IPS DF 6.9 (cell line): ENCODE data around the gene FAM76B.

ENCODE experiments used
- DNase-seq: peaks from one replicate; pipeline ENCODE4 v3.0.0-alpha.2; 2013; ENCODE audit warnings: low read depth, low spot score
- H3K27ac ChIP-seq: one replicate; pipeline ENCODE4 v1.5.1; 2013; ENCODE audit warnings: low read length, control low read depth
- H3K27me3 ChIP-seq: 2 replicates; pipeline ENCODE4 v1.6.1; 2013; ENCODE audit warnings: mild to moderate bottlenecking, low read length; ENCODE audit not compliant: control insufficient read depth, insufficient read depth
- H3K36me3 ChIP-seq: 2 replicates; pipeline ENCODE4 v1.6.1; 2013; ENCODE audit warnings: low read length; ENCODE audit not compliant: control insufficient read depth, insufficient read depth
- H3K4me1 ChIP-seq: 2 replicates; pipeline ENCODE4 v1.6.1; 2013; ENCODE audit warnings: low read length; ENCODE audit not compliant: control insufficient read depth, insufficient read depth
- H3K4me3 ChIP-seq: 2 replicates; pipeline ENCODE4 v1.5.1; 2013; ENCODE audit warnings: mild to moderate bottlenecking, low read length
- H3K9me3 ChIP-seq: 2 replicates; pipeline ENCODE4 v1.6.1; 2013; ENCODE audit warnings: low read length, inconsistent platforms; ENCODE audit not compliant: control insufficient read depth, insufficient read depth
- WGBS: extraction: QIAGEN DNeasy Blood & Tissue Kit; methylation state at CpG from one replicate; pipeline ENCODE4 v1.1.7; 2013; ENCODE audit warnings: mixed read lengths, missing lambda C conversion rate; ENCODE audit not compliant: insufficient read length, insufficient coverage; 5-methylcytosine and 5-hydroxymethylcytosine counted together

The FAM76B gene

DNA sequence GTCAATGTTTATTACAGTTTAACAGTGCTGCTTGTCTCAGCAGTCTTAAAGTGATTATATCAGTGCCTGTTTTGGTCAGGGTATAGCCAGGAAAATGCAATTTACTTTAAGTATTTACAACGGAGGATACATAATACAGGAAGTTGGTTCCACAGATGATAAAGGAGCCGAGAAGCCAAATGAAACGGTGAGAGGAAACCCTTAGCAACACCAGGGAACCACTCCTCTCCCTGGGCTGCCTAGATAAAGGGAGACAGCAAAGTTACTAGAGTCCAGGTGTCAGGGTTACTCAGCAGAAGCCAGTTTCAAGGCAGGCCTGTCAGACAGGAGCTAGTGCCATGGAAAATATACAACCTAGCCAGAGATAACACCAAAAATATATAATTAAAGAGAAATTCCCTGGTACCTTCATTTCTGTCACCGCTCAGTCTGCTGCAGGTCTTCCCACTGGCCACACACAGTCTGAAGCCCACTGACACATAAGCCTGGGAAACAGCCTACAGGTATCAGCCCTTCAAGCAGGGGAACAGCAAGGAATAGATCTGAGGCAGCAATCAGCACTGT lies 55.5 kb downstream of the FAM76B start:
- no peak for DNase-seq
- no peak overlapping the region for H3K27ac ChIP-seq

DNA sequence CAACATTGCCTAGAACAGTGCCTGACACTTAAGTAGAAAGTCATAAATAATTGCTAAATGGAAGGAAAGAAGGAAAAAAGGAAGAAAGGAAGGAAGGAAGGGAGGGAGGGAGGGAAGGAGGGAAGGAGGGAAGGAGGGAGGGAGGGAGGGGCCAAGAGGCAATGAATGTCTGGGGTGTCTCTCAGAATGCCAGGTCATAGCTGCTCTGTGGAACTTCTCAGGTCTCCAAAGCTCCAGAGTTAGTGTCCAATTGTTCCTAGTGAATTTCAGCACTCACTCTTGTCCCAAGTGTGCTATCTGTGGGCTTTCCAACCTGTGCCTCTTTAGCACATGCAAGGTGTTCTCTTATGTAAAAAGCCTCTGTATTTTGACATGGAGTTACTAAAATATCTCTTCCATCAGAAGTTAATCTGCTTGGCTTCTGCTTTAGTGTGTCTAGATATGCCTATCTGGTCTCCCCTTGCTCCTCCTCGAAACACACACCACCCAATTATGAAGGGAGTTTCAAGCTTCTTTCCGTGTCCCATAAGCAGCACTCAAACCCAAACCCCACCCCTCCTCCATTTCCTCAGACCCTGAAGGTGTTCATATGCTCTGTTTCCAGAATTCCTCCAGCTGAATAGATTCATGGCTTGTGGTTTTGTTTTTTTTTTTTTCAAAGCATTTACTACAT lies 56.5 kb downstream of the FAM76B start:
- Histone ChIP-seq H3K27ac (no peak overlapping the region), H3K4me3 (no peak overlapping the region), H3K4me1 (no peaks in the 10 kb centered on the region), H3K9me3 (no peaks in the 10 kb centered on the region), H3K36me3 (no peaks in the 10 kb centered on the region), H3K27me3 (no peaks in the 10 kb centered on the region)
- no peak for DNase-seq
- WGBS: no CpG with 5 or more reads among the region's 2 CpGs

More for the DNA sequence above, 55.5 kb downstream of the FAM76B start:
- no peak overlapping the region for H3K4me3 ChIP-seq
- H3K9me3 ChIP-seq: no peaks in the 10 kb centered on the region
- H3K27me3 ChIP-seq: no peaks in the 10 kb centered on the region
- no peaks in the 10 kb centered on the region for H3K4me1 ChIP-seq
- no CpG with 5 or more reads among the region's 4 CpGs for WGBS
- no peaks in the 10 kb centered on the region for H3K36me3 ChIP-seq

DNA sequence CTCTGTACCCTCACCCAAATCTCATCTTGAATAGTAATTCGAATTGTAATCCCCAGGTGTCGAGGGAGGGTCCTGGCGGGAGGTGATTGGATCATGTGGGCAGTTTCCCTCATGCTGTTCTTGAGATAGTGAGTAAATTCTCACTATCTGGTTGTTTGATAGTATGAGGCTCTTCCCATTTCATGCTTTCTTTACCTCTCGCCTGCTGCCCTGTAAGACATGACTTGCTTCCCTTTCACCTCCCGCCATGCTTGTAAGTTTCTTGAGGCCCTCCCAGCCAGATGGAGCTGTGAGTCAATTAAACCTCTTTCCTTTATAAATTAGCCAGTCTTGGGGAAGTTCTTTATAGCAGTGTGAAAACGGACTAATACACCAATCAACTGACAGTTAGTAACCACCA lies 60.1 kb downstream of the FAM76B start:
- no CpG with 5 or more reads among the region's 6 CpGs for WGBS
- Histone ChIP-seq H3K36me3 (no peaks in the 10 kb centered on the region), H3K27me3 (no peaks in the 10 kb centered on the region), H3K9me3 (no peaks in the 10 kb centered on the region), H3K4me3 (no peak overlapping the region), H3K27ac (no peak overlapping the region), H3K4me1 (no peaks in the 10 kb centered on the region)
- DNase-seq: no peak

DNA sequence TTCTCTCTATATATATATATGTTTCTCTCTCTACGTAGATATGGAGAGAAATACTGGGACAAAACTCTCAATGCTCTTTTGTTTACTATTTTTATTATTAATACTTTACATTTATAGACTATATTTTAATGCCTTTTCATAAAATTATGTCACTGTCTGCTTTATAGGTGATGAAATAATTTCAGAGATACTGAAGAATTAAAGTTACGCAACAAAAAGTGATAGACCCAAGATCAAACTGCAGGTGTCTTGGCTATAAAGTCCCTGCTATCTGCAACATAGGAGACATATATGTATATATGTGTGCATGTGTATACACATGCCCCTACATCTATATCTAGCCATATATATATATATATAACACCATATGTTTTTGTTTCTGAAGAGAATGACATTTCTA lies 60.8 kb downstream of the FAM76B start:
- H3K4me3 ChIP-seq: no peak overlapping the region
- H3K27me3 ChIP-seq: no peaks in the 10 kb centered on the region
- no peak overlapping the region for H3K27ac ChIP-seq
- no CpG with 5 or more reads among the region's 2 CpGs for WGBS
- no peaks in the 10 kb centered on the region for H3K4me1 ChIP-seq
- DNase-seq: no peak
- no peaks in the 10 kb centered on the region for H3K9me3 ChIP-seq
- no peaks in the 10 kb centered on the region for H3K36me3 ChIP-seq

DNA sequence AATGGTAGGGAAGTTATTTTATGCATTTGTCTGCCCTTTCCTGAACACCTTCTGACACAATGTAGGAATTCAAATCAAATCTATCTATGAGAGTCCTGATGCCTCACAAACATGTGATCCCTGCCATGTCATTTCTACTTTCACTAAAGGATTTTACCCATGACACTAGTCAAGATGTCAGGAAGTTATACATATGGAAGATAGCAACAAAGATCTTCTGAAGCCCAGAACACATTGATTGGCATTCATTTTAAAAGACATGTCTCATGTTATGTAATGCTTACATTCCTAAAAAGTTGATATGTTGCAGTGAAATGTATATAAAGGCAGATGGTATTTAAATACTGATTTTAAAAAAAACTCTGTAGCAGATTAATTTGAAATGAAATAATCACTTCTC lies 61.5 kb downstream of the FAM76B start:
- no peaks in the 10 kb centered on the region for H3K36me3 ChIP-seq
- DNase-seq: no peak
- H3K27ac ChIP-seq: no peak overlapping the region
- no peaks in the 10 kb centered on the region for H3K4me1 ChIP-seq
- no peaks in the 10 kb centered on the region for H3K27me3 ChIP-seq
- no peak overlapping the region for H3K4me3 ChIP-seq
- H3K9me3 ChIP-seq: no peaks in the 10 kb centered on the region

DNA sequence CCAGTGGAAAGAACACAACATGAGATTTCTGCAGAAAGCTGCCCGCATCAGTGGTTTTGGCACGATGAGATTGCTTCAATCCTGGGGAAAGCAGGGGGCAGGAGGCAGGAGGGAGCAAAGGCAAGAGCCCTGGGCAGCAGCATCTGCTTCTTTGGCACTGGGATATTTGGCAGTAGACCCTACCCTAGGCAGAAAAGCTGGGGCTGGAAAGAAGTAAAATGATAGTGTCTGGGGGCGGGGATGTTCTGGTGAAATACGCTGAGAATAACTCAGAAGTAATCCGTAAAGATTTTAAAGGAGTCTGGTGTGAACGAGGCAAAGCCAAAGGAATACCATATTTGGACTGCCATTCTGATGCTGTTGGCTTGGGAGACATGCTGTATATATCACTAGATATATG lies 62.0 kb downstream of the FAM76B start:
- Histone ChIP-seq H3K36me3 (no peaks in the 10 kb centered on the region), H3K9me3 (no peaks in the 10 kb centered on the region), H3K4me1 (no peaks in the 10 kb centered on the region), H3K27ac (no peak overlapping the region), H3K27me3 (no peaks in the 10 kb centered on the region), H3K4me3 (no peak overlapping the region)
- WGBS: no CpG with 5 or more reads among the region's 6 CpGs
- no peak for DNase-seq

DNA sequence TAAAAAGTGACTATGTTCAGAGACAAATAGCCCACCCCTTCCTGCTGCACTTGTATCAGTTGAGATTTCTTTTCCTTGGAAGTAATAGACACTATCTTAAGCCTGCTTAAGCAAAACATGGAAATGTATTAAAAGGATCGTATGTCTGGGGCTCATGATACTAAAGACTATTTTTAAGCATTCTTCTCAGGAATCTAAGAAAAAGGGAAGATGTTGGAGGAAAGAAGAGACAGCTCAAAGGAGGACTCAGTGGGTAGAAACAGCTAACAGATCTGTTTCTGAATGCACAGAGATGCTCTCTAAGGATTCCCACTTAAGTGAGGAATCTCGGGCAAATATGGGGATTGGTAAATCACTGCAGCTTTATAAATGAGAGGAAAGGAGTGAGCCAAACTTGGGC lies 62.5 kb downstream of the FAM76B start:
- Histone ChIP-seq H3K27me3 (no peaks in the 10 kb centered on the region), H3K27ac (no peak overlapping the region), H3K36me3 (no peaks in the 10 kb centered on the region), H3K4me3 (no peak overlapping the region), H3K4me1 (no peaks in the 10 kb centered on the region), H3K9me3 (no peaks in the 10 kb centered on the region)
- WGBS: no CpG with 5 or more reads among the region's 2 CpGs
- no peak for DNase-seq

DNA sequence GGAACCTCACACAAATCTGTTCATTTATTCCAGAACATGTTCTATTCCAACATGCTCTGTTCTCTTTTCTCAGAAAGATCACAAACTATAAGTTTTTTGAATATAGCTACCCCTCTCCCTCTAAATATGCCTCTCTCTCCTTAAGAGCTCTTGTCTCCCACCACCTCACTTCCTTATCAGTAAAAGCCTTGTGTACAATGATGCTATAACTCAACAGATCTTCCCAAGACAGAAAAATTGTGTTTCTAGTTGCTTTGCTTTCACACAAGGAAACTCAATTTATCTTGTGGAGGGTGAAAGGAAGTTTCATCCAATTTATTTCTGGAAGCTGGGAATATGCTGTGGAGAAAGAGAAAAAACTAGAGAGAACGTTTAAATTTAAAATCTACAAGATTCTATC lies 64.4 kb downstream of the FAM76B start:
- no peaks in the 10 kb centered on the region for H3K9me3 ChIP-seq

DNA sequence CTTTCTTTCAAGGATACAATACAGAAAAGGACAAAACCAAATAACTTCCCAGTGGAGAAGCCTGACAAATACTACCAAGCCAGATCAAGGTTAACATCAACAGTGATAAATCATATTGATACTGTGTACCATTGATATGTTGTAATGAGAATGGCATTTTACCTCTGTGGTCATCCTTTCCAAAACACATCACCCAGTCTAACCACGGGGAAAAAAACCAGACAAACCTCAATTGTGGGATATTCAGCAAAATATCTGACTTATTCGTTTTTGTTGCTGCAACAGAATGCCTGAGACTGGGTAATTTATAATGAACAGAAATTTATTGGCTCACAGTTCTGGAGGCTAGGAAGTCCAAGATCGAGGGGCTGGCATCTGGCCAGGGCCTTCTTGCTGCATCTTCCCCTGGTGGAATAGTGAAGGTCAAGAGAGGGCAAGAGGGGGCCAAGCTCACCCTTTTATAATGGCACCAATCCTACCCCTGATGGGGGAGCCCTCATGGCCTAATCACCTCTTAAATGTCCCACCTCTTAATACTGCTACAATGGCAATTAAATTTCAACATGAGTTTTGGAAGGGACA lies 66.1 kb downstream of the FAM76B start:
- WGBS: no CpG with 5 or more reads among the region's 3 CpGs
- no peak for DNase-seq
- H3K4me3 ChIP-seq: no peak overlapping the region
- no peaks in the 10 kb centered on the region; the same call in 1 of the 2 replicates for H3K9me3 ChIP-seq
- no peaks in the 10 kb centered on the region for H3K27me3 ChIP-seq
- H3K4me1 ChIP-seq: no peaks in the 10 kb centered on the region
- H3K27ac ChIP-seq: no peak overlapping the region
- no peaks in the 10 kb centered on the region for H3K36me3 ChIP-seq

More for the DNA sequence above, 64.4 kb downstream of the FAM76B start:
- WGBS: no CpG with 5 or more reads among the region's 1 CpG
- Histone ChIP-seq H3K36me3 (no peaks in the 10 kb centered on the region), H3K27me3 (no peaks in the 10 kb centered on the region), H3K27ac (no peak overlapping the region), H3K4me1 (no peaks in the 10 kb centered on the region), H3K4me3 (no peak overlapping the region)
- no peak for DNase-seq

DNA sequence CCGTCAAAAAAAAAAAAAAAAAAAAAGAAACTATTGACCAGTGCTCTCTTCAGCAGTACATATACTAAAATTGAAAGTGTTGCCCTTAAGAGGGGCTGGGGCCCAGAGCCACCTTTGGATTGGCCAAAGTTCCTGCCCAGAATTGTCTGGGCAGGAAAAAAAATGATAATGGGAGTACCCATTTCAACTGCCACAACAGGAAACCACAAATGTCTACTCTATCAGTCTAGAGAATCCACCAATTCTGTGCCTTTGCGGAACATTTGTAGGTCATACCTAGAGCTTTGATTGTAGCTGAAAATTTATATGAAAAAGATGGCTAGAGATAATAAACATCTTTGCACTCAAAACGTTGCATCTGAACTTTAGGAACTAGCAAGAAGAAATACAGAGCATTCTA lies 69.4 kb downstream of the FAM76B start:
- no peaks in the 10 kb centered on the region for H3K4me1 ChIP-seq
- no peak overlapping the region for H3K27ac ChIP-seq
- H3K27me3 ChIP-seq: no peaks in the 10 kb centered on the region
- DNase-seq: no peak
- no peaks in the 10 kb centered on the region; the same call in 1 of the 2 replicates for H3K9me3 ChIP-seq
- WGBS: no CpG with 5 or more reads among the region's 3 CpGs
- H3K36me3 ChIP-seq: no peaks in the 10 kb centered on the region
- H3K4me3 ChIP-seq: no peak overlapping the region
